Measurements from ENCODE around the gene KRTAP12-2. TPM values are rescaled to one million over a fixed set of nuclear protein-coding genes. Genes with fewer than 3 reads are reported as not detected.
A peak's percentile ranks its signal among the peaks of the same experiment; 100 is the strongest.
"Not testable (repeated sequence)": the region's sequence is repeated elsewhere in the genome, so short reads cannot be mapped to it uniquely, and the experiment has no call there.

Gene KRTAP12-2
- total RNA-seq, 1 donor, result not detected

DNA sequence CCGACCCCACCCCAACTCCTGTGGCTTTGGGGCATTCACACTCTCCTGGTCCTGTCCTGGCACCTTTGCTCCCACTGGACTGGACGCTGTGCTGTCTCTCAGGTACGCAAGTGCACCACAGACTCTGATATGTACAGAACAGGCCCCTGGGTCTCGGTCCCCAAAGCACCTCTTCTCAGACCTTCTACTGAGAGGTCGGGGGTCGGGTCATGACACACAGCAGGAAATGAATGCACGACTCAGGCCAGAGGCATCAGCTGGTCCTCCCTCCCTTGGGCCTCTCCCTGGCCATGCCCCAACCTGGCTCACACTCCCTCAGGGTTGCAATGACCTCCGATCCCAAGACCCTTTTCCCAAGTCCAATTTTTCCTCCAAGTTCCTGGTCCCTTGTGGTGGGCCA lies 28.5 kb upstream of the KRTAP12-2 start:
- Histone ChIP-seq H3K4me2 (ENCODE audit: insufficient read depth, low read length) (no peak overlapping the region), H2AFZ (ENCODE audit: low read length) (no peak overlapping the region), H3K4me1 (ENCODE audit: insufficient read depth, low read length) (no peaks in the 10 kb centered on the region), H3K4me3 (ENCODE audit: insufficient read depth, low read length) (no peak overlapping the region), H4K20me1 (ENCODE audit: insufficient read depth, low read length) (no peaks in the 10 kb centered on the region), H3K36me3 (ENCODE audit: insufficient read depth, low read length) (no peaks in the 10 kb centered on the region), H3K79me2 (ENCODE audit: insufficient read depth, low read length) (no peaks in the 10 kb centered on the region), H3K27ac (ENCODE audit: low read depth, low read length) (no peak overlapping the region), H3K27me3 (ENCODE audit: insufficient read depth, low read length) (peaks cover 36% of the 10 kb centered on the region), H3K9me3 (ENCODE audit: low read depth, low read length) (no peaks in the 10 kb centered on the region)
- DNase-seq (ENCODE audit: insufficient read length, low spot score, missing footprints), result peak; percentile 37
- TF ChIP-seq, protein P1, sequence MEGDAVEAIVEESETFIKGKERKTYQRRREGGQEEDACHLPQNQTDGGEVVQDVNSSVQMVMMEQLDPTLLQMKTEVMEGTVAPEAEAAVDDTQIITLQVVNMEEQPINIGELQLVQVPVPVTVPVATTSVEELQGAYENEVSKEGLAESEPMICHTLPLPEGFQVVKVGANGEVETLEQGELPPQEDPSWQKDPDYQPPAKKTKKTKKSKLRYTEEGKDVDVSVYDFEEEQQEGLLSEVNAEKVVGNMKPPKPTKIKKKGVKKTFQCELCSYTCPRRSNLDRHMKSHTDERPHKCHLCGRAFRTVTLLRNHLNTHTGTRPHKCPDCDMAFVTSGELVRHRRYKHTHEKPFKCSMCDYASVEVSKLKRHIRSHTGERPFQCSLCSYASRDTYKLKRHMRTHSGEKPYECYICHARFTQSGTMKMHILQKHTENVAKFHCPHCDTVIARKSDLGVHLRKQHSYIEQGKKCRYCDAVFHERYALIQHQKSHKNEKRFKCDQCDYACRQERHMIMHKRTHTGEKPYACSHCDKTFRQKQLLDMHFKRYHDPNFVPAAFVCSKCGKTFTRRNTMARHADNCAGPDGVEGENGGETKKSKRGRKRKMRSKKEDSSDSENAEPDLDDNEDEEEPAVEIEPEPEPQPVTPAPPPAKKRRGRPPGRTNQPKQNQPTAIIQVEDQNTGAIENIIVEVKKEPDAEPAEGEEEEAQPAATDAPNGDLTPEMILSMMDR (IDR thresholded peaks at IDR 0.05; ENCODE audit: extremely low read depth, low read depth, low read length), result no peak

DNA sequence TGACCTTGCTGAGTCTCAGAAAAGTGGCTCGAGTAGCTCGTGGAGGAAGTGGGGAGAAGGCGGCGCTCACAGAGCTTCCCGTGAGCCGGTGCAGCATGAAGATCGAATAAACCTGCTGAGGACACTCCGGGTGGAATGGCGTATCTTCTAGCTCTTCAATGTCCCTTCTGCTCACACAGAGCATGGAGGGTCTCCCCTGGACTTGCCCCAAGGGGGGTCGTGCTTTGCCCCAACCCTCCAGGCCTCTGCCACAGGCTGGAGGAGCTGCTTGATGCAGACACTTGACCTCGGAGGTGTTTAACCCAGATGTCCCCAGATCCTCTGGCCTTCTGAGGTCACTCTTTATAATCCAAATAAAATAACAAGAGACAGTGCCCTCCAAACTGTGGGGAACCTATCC lies 28.0 kb upstream of the KRTAP12-2 start:
- peaks cover 37% of the 10 kb centered on the region for H3K27me3 ChIP-seq (ENCODE audit: insufficient read depth, low read length)
- no peak overlapping the region for H3K27ac ChIP-seq (ENCODE audit: low read depth, low read length)
- no peak overlapping the region for H3K4me2 ChIP-seq (ENCODE audit: insufficient read depth, low read length)
- H3K36me3 ChIP-seq (ENCODE audit: insufficient read depth, low read length), result no peaks in the 10 kb centered on the region
- H4K20me1 ChIP-seq (ENCODE audit: insufficient read depth, low read length), result no peaks in the 10 kb centered on the region
- no peaks in the 10 kb centered on the region for H3K9me3 ChIP-seq (ENCODE audit: low read depth, low read length)
- TF ChIP-seq, protein P1 (IDR thresholded peaks at IDR 0.05; ENCODE audit: extremely low read depth, low read depth, low read length), result no peak
- H3K4me1 ChIP-seq (ENCODE audit: insufficient read depth, low read length), result no peaks in the 10 kb centered on the region
- H3K79me2 ChIP-seq (ENCODE audit: insufficient read depth, low read length), result no peaks in the 10 kb centered on the region
- no peak overlapping the region for H3K4me3 ChIP-seq (ENCODE audit: insufficient read depth, low read length)
- DNase-seq (ENCODE audit: insufficient read length, low spot score, missing footprints), result no peak
- H2AFZ ChIP-seq (ENCODE audit: low read length), result no peak overlapping the region

DNA sequence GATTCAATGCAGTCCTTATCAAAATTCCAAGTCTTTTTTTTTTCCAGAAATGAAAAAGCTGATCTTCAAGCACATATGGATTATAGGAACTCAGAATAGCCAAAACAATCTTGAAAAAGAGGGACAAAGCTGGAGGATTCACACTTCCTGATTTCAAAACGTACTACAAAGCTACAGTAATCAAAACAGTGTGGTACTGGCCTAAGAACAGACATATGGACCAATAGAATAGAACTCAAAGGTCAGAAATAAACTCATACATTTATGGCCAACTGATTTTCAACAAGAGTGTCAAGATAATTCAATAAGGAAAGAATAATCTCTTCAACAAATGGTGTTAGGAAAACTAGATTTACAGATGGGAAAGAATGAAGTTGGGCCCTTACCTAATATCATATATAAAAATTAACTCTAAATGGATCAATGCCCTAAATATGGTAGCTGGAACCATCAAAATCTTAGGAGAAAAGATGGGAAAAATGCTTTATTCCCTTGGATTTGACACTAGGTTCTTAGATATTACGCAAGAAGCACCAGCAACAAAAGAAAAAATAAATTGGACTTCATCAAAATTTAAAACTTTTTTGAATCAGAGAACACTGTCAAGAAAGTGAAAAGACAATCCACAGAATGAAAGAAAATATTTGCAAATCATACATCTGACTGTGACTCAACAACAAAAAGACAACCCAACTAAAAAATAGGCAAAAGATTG lies 26.2 kb upstream of the KRTAP12-2 start:
- no peak for DNase-seq (ENCODE audit: insufficient read length, low spot score, missing footprints)
- Histone ChIP-seq H3K27me3 (ENCODE audit: insufficient read depth, low read length) (peaks cover 23% of the 10 kb centered on the region), H3K27ac (ENCODE audit: low read depth, low read length) (no peak overlapping the region), H4K20me1 (ENCODE audit: insufficient read depth, low read length) (no peaks in the 10 kb centered on the region), H3K4me3 (ENCODE audit: insufficient read depth, low read length) (no peak overlapping the region), H3K9me3 (ENCODE audit: low read depth, low read length) (no peaks in the 10 kb centered on the region), H3K79me2 (ENCODE audit: insufficient read depth, low read length) (no peaks in the 10 kb centered on the region), H3K36me3 (ENCODE audit: insufficient read depth, low read length) (no peaks in the 10 kb centered on the region), H3K4me1 (ENCODE audit: insufficient read depth, low read length) (no peaks in the 10 kb centered on the region), H2AFZ (ENCODE audit: low read length) (no peak overlapping the region), H3K4me2 (ENCODE audit: insufficient read depth, low read length) (no peak overlapping the region)
- TF ChIP-seq, protein P1 (IDR thresholded peaks at IDR 0.05; ENCODE audit: extremely low read depth, low read depth, low read length), result no peak

DNA sequence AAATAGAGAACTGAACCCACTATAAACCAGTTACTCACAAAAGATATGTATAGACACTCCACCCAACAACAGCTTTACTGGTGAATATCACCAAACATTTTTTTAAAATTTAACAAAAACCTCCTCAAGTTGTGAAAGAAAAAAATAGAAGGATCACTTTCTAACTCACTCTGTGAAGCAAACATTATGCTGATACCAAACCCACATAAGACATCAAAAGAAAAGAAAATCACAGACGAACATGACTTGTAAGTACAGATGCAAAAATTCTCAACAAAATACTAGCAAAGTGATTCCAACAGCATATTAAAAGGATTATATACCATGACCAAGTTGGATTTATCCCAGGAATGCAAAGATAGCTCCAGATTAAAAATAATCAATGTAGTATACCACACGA lies 25.0 kb upstream of the KRTAP12-2 start:
- no peak overlapping the region for H2AFZ ChIP-seq (ENCODE audit: low read length)
- H3K36me3 ChIP-seq (ENCODE audit: insufficient read depth, low read length), result no peaks in the 10 kb centered on the region
- TF ChIP-seq, protein P1 (IDR thresholded peaks at IDR 0.05; ENCODE audit: extremely low read depth, low read depth, low read length), result no peak
- no peak for DNase-seq (ENCODE audit: insufficient read length, low spot score, missing footprints)
- H3K4me1 ChIP-seq (ENCODE audit: insufficient read depth, low read length), result no peaks in the 10 kb centered on the region
- H3K79me2 ChIP-seq (ENCODE audit: insufficient read depth, low read length), result no peaks in the 10 kb centered on the region
- H3K27ac ChIP-seq (ENCODE audit: low read depth, low read length), result no peak overlapping the region
- no peak overlapping the region for H3K4me2 ChIP-seq (ENCODE audit: insufficient read depth, low read length)
- peaks cover 26% of the 10 kb centered on the region for H3K27me3 ChIP-seq (ENCODE audit: insufficient read depth, low read length)
- H4K20me1 ChIP-seq (ENCODE audit: insufficient read depth, low read length), result no peaks in the 10 kb centered on the region
- H3K9me3 ChIP-seq (ENCODE audit: low read depth, low read length), result no peaks in the 10 kb centered on the region
- H3K4me3 ChIP-seq (ENCODE audit: insufficient read depth, low read length), result no peak overlapping the region

DNA sequence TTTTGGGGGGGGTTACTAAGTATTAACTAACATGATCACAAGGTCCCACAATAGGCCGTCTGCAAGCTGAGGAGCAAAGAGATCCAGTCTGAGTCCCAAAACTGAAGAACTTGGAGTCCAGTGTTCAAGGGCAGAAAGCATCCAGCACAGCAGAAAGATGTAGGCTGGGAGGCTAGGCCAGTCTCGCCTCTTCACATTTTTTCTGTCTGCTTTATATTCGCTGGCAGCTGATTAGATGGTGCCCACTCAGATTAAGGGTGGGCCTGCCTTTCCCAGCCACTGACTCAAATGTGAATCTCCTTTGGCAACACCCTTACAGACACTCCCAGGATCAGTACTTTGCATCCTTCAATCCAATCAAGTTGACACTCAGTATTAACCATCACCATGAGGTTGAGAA lies 23.0 kb upstream of the KRTAP12-2 start:
- H3K27me3 ChIP-seq (ENCODE audit: insufficient read depth, low read length), result peaks cover 18% of the 10 kb centered on the region
- H3K4me2 ChIP-seq (ENCODE audit: insufficient read depth, low read length); H3K4me3 ChIP-seq (ENCODE audit: insufficient read depth, low read length); H3K9me3 ChIP-seq (ENCODE audit: low read depth, low read length); DNase-seq (ENCODE audit: insufficient read length, low spot score, missing footprints); H3K36me3 ChIP-seq (ENCODE audit: insufficient read depth, low read length); H2AFZ ChIP-seq (ENCODE audit: low read length); H3K27ac ChIP-seq (ENCODE audit: low read depth, low read length); H4K20me1 ChIP-seq (ENCODE audit: insufficient read depth, low read length); H3K4me1 ChIP-seq (ENCODE audit: insufficient read depth, low read length); H3K79me2 ChIP-seq (ENCODE audit: insufficient read depth, low read length): not testable (repeated sequence)
